Hypothalamus (tissue), 51 donors: ENCODE data around the gene ZFP36.

Source experiments
- DNase-seq, 51 donors: peaks; one replicate each; lab custom pipeline; 2025; lab: John Stamatoyannopoulos, UW

ZFP36 gene

GRCh38 chr19:39403331-39404312 lies 3.0 kb upstream of the ZFP36 start:
- peak in 47 of 51 donors; percentile 30 to 97 (median 76) for DNase-seq

GRCh38 chr19:39405261-39405957 lies 1.2 kb upstream of the ZFP36 start:
- DNase-seq = no peak

- DNase-seq = peak in 7 of 51 donors; percentile 24 to 88 (median 67)
Observed at GRCh38 chr19:39405958-39406655, 540 bp upstream of the ZFP36 start.

GRCh38 chr19:39407410-39407659 lies 688 bp downstream of the ZFP36 start:
- DNase-seq = no peak

GRCh38 chr19:39407660-39408391 lies 1.2 kb downstream of the ZFP36 start:
- peak in 9 of 51 donors; percentile 18 to 49 (median 37) for DNase-seq

- DNase-seq = peak in 4 of 51 donors; percentile 33 to 71 (median 37)
Observed at GRCh38 chr19:39408392-39409207, 2.0 kb downstream of the ZFP36 start.

GRCh38 chr19:39409208-39410016 lies 2.8 kb downstream of the ZFP36 start:
- peak in 44 of 51 donors; percentile 17 to 85 (median 58) for DNase-seq

- DNase-seq = peak in 23 of 51 donors; percentile 15 to 69 (median 43)
Observed at GRCh38 chr19:39410017-39410830, 3.6 kb downstream of the ZFP36 start.

GRCh38 chr19:39410831-39411080 lies 4.1 kb downstream of the ZFP36 start:
- no peak for DNase-seq

- peak in 5 of 51 donors; percentile 8 to 80 (median 14) for DNase-seq
Observed at GRCh38 chr19:39411081-39411831, 4.6 kb downstream of the ZFP36 start.

GRCh38 chr19:39411832-39412099 lies 5.1 kb downstream of the ZFP36 start:
- DNase-seq = peak in 46 of 51 donors; percentile 25 to 95 (median 75)

GRCh38 chr19:39412100-39412866 lies 5.6 kb downstream of the ZFP36 start, which contains the start of gene PLEKHG2:
Gene PLEKHG2, plus strand, starts transcription at chr19:39412669. Its CDS starts 1,418 bp downstream, at chr19:39414087.
- peak; percentile 51 to 98 (median 88) for DNase-seq

GRCh38 chr19:39412867-39413271 lies 6.2 kb downstream of the ZFP36 start:
- DNase-seq = peak in 6 of 51 donors; percentile 14 to 51 (median 34)

GRCh38 chr19:39413272-39413910 lies 6.7 kb downstream of the ZFP36 start:
- peak in 8 of 51 donors; percentile 12 to 39 (median 26) for DNase-seq

GRCh38 chr19:39413911-39414608 lies 7.4 kb downstream of the ZFP36 start:
- peak in 1 of 51 donors; percentile 6 for DNase-seq
